ENCODE measurements around the gene ILKAP.
A peak's percentile ranks its signal among the peaks of the same experiment; 100 is the strongest.

Gene ILKAP, protein sequence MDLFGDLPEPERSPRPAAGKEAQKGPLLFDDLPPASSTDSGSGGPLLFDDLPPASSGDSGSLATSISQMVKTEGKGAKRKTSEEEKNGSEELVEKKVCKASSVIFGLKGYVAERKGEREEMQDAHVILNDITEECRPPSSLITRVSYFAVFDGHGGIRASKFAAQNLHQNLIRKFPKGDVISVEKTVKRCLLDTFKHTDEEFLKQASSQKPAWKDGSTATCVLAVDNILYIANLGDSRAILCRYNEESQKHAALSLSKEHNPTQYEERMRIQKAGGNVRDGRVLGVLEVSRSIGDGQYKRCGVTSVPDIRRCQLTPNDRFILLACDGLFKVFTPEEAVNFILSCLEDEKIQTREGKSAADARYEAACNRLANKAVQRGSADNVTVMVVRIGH

GRCh38 chr2:238203094-238203972 is at the start of gene ILKAP:
ILKAP (minus strand) TSS chr2:238203695; CDS start chr2:238203553, 142 bp downstream.
- peak; percentile 94 for DNase-seq

GRCh38 chr2:238252766-238253630 is 49.5 kb upstream of the ILKAP start:
- no peak for DNase-seq

- no peak for DNase-seq
These were observed 48.5 kb upstream of the ILKAP start for GRCh38 chr2:238251986-238252385.

DNA sequence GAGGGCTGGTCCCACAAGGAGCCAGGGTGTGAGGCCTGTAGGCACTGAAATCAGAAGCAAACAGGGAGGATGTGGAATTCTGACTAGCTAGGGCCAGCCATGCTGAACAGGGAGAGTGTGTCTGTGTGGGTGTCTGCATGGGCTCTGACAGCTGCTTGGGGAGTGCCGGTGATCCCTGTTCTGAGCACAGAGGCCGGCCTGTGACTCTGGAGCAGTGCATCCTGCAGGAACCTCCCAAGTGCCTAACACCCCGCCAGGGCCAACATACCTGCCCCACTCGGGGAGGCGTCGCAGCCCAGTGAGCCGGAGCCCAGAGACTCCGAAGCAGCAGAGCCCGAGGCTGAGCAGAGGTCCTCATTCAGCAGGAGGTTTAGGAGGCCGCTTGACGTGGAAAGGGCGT is 47.8 kb upstream of the ILKAP start:
- DNase-seq: no peak

- no peak for DNase-seq
These were observed 47.4 kb upstream of the ILKAP start for GRCh38 chr2:238250896-238251295.

DNA sequence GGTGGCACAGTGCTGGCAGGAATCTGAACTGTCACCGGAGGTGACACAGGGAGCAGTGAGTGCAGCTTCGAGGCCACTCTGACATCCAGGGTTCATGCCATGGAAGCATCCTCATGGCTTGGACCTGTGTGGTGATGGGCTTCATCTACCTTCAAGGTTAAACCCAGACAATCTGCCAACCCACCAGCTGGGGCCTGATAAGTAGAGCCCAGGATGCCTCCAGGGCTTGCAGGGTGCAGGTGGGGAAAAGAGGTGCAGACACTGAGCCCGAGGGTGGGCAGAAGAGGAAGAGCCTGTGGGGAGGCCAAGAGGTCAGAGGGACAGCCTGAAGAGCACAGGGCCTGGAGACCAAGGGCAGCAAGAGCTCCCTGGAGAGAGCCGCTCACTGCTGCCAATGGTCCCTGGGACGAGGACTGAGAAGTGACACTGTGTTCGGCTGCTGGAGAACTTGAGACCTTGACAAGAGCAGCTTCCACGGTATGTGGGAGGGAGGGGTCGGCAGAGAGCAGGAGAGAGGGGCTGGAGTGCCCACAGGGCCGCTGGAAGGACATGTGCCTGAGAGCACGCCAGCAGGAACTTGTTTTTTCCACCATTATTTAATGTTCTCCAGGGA is 44.5 kb upstream of the ILKAP start:
- DNase-seq: no peak

GRCh38 chr2:238247002-238247822 is 43.7 kb upstream of the ILKAP start:
- no peak for DNase-seq

DNA sequence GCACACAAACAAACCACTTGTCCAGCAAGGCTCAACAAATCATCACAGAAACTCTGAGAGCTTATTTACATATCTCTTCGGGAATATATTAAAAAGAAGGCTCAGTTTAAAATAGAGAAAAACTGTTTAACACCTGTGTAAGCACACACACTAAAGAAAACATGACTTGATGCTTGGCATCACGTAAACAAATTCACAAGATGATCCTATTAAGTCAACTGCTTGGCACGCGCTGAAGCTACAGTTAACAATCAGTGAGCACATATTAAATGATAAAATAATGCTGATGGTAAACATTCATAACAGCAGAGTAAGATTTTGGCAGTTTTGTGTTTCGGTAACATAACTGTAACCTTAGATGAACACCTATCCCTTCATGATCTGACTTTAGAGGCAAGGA is 40.7 kb upstream of the ILKAP start:
- no peak for DNase-seq

- DNase-seq: no peak
These were observed 40.1 kb upstream of the ILKAP start for GRCh38 chr2:238243496-238244076.

DNA sequence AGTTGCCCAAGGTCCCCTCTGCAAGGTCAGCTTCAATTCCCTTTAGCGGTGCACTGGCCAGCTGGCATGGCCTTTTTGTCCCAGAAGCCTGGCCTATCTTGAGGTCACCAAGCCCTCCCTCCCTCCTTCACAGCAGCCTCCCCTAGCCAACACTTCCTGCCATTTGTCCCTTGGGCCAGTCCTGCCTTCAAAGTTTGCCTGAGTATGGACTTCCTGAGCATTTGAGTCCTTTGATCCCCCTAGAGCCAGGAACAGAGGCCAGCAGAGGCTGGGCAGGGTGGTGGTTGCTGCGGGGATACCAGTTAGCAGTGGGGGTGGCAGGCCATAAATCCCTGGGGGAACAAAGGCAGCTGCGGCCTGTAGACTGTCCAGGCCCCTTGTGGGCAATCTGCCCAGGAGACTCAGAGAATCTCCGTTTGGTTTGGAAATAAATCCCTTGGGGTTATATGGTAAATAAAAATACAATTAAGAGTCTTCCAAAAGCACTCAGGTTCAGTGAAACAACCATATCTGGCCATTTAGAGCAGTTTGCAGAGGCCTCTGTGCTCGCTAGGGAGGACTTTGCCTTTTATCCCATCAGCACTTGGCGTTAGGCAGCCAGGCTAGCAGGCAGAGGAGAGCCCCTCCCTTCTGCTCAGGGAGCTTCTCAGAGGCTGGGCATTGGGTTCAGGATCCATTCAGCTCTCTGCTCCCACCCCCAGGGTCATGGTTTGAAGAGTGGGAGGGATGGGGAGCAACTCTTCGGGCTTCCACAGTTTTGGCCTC is 39.4 kb upstream of the ILKAP start:
- DNase-seq: no peak

GRCh38 chr2:238241970-238242369 is 38.5 kb upstream of the ILKAP start:
- DNase-seq: no peak

- DNase-seq: no peak
These were observed 37.5 kb upstream of the ILKAP start for GRCh38 chr2:238240757-238241711.

DNA sequence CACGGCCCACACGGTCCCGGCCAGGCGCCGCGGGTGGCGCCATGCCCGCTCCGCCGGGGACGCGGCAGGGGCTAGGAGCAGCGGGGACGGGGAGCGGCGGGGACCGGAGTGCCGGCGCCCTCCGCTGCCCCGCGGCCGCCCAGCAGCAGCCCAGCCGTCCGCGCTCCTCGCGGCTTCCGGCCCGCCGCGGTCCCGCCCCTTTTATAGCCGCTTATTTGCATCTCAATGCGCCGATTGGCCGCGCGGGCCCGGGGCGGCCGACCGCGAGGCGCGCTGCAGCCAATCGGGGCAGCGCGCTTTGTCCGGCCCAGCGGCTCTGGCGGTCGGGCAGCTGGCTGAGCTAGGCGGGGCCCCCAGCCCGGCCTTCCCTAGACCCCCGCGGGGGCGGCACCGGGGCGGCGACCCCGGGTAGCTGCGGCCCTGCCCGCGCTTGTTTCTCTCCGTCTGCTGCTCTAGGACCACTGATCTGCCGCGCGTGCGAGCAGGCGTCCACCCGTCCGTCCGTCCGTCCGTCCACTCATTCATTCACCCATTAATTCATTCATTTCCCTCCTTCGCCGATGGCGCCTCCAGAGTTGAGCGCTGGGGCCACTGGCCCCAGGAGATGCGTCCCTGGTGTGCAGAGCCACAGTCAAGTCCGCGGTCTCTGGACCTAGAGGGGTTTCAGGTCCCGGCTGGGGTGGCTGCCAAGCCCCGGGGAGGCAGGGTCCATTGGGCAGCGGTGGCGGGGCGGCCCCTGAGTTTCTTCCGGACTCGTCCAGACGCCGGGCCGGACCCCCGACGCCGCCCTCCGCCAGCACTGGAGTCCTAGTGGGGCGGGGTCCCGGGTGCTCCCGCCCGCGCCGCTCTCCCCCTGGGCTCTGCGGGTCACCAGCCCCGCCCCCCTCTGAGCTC is 36.6 kb upstream of the ILKAP start, which contains the start of gene HES6:
HES6 (minus strand) TSS at position 176 of the 894 bp plus-strand sequence; CDS start at position 43, 133 bp downstream.
- DNase-seq: peak; percentile 88

GRCh38 chr2:238239543-238239862 is 36.0 kb upstream of the ILKAP start:
- DNase-seq: no peak

- no peak for DNase-seq
These were observed 35.5 kb upstream of the ILKAP start for GRCh38 chr2:238238766-238239542.

DNA sequence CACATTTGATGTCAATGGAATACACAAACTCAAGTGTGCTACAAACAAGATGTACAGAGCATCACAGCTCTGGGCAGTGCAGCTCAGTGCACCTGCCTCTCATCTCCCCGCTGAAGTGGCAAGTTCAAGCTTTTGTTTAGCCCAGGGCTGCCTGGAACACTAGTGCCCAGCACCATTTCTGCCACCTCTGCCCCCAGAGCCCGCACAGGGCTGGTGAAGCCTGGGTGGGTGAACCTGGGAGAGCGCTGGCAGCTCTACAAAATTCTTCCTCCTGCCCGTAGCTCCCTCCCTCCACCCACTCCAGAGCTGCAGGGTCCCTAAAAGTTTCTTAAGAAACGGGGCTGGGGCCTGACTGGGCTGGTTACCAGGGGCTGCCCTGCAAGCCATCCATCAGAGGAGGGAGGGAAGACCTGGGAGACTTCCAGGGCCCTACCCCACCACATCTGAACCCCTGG is 34.8 kb upstream of the ILKAP start:
- DNase-seq: no peak

Measured in activated CD8-positive, alpha-beta memory T cell treated with anti-CD3 and anti-CD28 coated beads for 24 hours (primary cell).